ENCODE data around the gene CDKN2B-AS1. TPM values are rescaled to one million over a fixed set of nuclear protein-coding genes. Genes with fewer than 3 reads are reported as not detected.

The CDKN2B-AS1 gene
- total RNA-seq, 1 experiment from 2014 or later: not detected

DNA sequence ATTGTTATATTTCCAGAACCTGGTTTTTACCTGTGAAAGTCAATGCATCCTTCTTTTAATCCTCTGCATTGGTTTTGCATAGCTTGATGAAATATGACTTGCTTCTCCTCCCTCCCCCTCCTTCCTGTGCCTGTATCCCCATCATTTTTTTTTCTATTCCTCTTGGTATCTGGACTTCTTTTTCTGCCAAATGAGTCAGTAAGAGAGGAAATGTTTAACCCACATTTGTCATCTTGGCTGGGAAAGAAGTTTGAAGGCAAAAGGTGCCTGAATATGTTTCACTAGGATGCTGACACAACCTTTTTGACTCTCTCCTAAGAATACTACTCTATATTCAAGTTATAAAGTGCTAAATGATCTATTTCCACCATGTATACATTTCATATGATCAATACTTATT is 50.0 kb downstream of the CDKN2B-AS1 start:
- H3K27me3 Mint-ChIP-seq (ENCODE audit: low read depth): no peaks in the 10 kb centered on the region
- H3K23me2 ChIP-seq (ENCODE audit: insufficient read length, low read depth, low read length, poor library complexity, severe bottlenecking): no peaks in the 10 kb centered on the region

More for the DNA sequence above, 50.0 kb downstream of the CDKN2B-AS1 start:
- H2BK5ac ChIP-seq (ENCODE audit: insufficient read length, low read length): no peak overlapping the region
- H3K9ac ChIP-seq (ENCODE audit: extremely low read depth, insufficient read length, low read length): no peak overlapping the region
- no peak overlapping the region for H3K18ac ChIP-seq (ENCODE audit: insufficient read length, low read depth, low read length)
- DNase-seq: no peak
- H2AFZ ChIP-seq (ENCODE audit: low read length): no peak overlapping the region
- H2BK120ac ChIP-seq (ENCODE audit: low read depth, low read length, poor library complexity, severe bottlenecking): no peak overlapping the region
- H3K9me3 Mint-ChIP-seq: no peaks in the 10 kb centered on the region
- H3K27ac ChIP-seq (ENCODE audit: insufficient read length, low read depth, low read length): no peak overlapping the region
- no peak overlapping the region for H3K27ac Mint-ChIP-seq
- no peaks in the 10 kb centered on the region for H3K36me3 Mint-ChIP-seq (ENCODE audit: insufficient read depth in 1 of 3, low read depth in 3 of 3)
- H2AK5ac ChIP-seq (ENCODE audit: insufficient read length, low read length): no peak overlapping the region
- H2BK12ac ChIP-seq (ENCODE audit: insufficient read length, low read depth, low read length): no peak overlapping the region
- H3K27me3 ChIP-seq (ENCODE audit: insufficient read depth, low read length): no peaks in the 10 kb centered on the region
- no peak overlapping the region for H3K4ac ChIP-seq (ENCODE audit: low read depth, low read length)
- no peak overlapping the region for H2BK15ac ChIP-seq (ENCODE audit: low read depth, low read length)
- no peaks in the 10 kb centered on the region for H3K79me1 ChIP-seq (ENCODE audit: insufficient read depth, low read depth, low read length, poor library complexity, severe bottlenecking)
- H3K4me1 Mint-ChIP-seq: 0 out of 4 replicates have a peak, but pooled peaks cover 0 to 4% of the 10 kb centered on the region in 2 experiments
- H4K20me1 ChIP-seq (ENCODE audit: control insufficient read depth, insufficient read depth, insufficient read length): no peaks in the 10 kb centered on the region
- TF ChIP-seq, protein P1, sequence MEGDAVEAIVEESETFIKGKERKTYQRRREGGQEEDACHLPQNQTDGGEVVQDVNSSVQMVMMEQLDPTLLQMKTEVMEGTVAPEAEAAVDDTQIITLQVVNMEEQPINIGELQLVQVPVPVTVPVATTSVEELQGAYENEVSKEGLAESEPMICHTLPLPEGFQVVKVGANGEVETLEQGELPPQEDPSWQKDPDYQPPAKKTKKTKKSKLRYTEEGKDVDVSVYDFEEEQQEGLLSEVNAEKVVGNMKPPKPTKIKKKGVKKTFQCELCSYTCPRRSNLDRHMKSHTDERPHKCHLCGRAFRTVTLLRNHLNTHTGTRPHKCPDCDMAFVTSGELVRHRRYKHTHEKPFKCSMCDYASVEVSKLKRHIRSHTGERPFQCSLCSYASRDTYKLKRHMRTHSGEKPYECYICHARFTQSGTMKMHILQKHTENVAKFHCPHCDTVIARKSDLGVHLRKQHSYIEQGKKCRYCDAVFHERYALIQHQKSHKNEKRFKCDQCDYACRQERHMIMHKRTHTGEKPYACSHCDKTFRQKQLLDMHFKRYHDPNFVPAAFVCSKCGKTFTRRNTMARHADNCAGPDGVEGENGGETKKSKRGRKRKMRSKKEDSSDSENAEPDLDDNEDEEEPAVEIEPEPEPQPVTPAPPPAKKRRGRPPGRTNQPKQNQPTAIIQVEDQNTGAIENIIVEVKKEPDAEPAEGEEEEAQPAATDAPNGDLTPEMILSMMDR (conservative IDR thresholded peaks at IDR 0.05): no peak
- no peak overlapping the region for H4K5ac ChIP-seq (ENCODE audit: insufficient read length, low read depth, low read length)
- no peak overlapping the region for H3K4me3 Mint-ChIP-seq
- no peak overlapping the region for H3K23ac ChIP-seq (ENCODE audit: insufficient read length, low read depth, low read length)
- no peak overlapping the region for H4K8ac ChIP-seq (replicated peaks; ENCODE audit: insufficient read length, low read depth, low read length)
- no peaks in the 10 kb centered on the region; the same call in 1 of the 2 replicates for H3K4me1 ChIP-seq (ENCODE audit: insufficient read depth, low read length)
- H3K56ac ChIP-seq (ENCODE audit: insufficient read length, low read depth, low read length): no peak overlapping the region
- H3K4me2 ChIP-seq (ENCODE audit: insufficient read depth, insufficient read length, low read length): no peak overlapping the region
- no peak overlapping the region for H4K91ac ChIP-seq (ENCODE audit: insufficient read length, low read depth, low read length)
- H3T11ph ChIP-seq (ENCODE audit: low read length): no peak overlapping the region
- no peaks in the 10 kb centered on the region for H3K79me2 ChIP-seq (ENCODE audit: insufficient read depth, low read length)
- no peak overlapping the region for H3K14ac ChIP-seq (ENCODE audit: insufficient read depth, low read length)
- no peaks in the 10 kb centered on the region for H3K9me3 ChIP-seq (ENCODE audit: control insufficient read depth, low read depth, low read length)
- H2BK20ac ChIP-seq (ENCODE audit: low read depth, low read length, poor library complexity, severe bottlenecking): no peak overlapping the region

Data from H9 (cell line).